Uterus (tissue), 2 donors: Measurements from ENCODE around the gene PHF12.

Experiments used
- POLR2A ChIP-seq, 2 donors: fragments of 450-650 bp; IDR thresholded peaks; one replicate each; pipeline ENCODE4 v1.6.1; 2016; ENCODE audit warnings: antibody characterized with exemption in 2 of 2, mild to moderate bottlenecking in 1 of 2, moderate library complexity in 1 of 2
- TF ChIP-seq, protein P1 (sequence below), 4 experiments: fragments of 200-600 bp in 2 of 4; fragments of 450-650 bp in 2 of 4; sonication (generic) in 2 of 4; IDR thresholded peaks; one replicate each; pipeline ENCODE4 v1.5.1; 2016 to 2019; ENCODE audit warnings: antibody characterized with exemption in 4 of 4, mild to moderate bottlenecking in 2 of 4, moderate library complexity in 1 of 4

DNA sequence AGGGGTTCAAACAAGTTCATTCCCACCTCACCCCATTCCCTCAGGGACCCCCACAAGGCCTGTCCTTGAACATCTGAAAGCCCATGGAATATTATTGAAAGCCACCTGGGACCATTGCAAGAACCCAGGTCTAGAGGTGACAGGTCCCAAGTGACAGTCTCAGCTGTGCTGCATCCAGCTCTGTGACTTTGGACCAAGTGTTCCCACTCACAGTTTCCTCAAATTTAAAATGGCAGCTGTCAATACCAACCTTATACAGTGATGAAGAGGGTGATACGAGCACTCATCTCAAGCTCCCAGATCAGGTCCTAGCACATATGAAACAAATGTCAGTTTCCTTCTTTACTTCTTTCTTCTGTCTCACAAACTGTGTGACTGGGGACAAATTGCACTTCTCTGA, 87.4 kb downstream of the PHF12 start:
- no peak for TF ChIP-seq POLR2A (IDR thresholded peaks at IDR 0.05)
- TF ChIP-seq, protein P1, sequence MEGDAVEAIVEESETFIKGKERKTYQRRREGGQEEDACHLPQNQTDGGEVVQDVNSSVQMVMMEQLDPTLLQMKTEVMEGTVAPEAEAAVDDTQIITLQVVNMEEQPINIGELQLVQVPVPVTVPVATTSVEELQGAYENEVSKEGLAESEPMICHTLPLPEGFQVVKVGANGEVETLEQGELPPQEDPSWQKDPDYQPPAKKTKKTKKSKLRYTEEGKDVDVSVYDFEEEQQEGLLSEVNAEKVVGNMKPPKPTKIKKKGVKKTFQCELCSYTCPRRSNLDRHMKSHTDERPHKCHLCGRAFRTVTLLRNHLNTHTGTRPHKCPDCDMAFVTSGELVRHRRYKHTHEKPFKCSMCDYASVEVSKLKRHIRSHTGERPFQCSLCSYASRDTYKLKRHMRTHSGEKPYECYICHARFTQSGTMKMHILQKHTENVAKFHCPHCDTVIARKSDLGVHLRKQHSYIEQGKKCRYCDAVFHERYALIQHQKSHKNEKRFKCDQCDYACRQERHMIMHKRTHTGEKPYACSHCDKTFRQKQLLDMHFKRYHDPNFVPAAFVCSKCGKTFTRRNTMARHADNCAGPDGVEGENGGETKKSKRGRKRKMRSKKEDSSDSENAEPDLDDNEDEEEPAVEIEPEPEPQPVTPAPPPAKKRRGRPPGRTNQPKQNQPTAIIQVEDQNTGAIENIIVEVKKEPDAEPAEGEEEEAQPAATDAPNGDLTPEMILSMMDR (IDR thresholded peaks at IDR 0.05) = no peak
